AG08396 (cell line): ENCODE measurements around the gene NKAIN4.

Experiments used
- DNase-seq: peaks from one replicate; pipeline ENCODE4 v3.0.0; 2012; ENCODE audit warnings: low spot score, mixed read lengths

The NKAIN4 gene

GRCh38 chr20:63273635-63274380, 19.5 kb upstream of the NKAIN4 start:
- DNase-seq = peak; percentile 83

GRCh38 chr20:63273059-63273579, 18.9 kb upstream of the NKAIN4 start:
- no peak for DNase-seq

GRCh38 chr20:63272105-63273058, 18.1 kb upstream of the NKAIN4 start, which contains the start of gene ARFGAP1:
Gene ARFGAP1, plus strand, starts transcription at chr20:63272813. Its CDS starts 2,768 bp downstream, at chr20:63275581.
- peak; percentile 98 for DNase-seq

- DNase-seq = no peak
Observed at GRCh38 chr20:63270606-63271325, 16.5 kb upstream of the NKAIN4 start.

GRCh38 chr20:63269724-63270123, 15.5 kb upstream of the NKAIN4 start:
- DNase-seq = no peak

GRCh38 chr20:63268671-63269439, 14.6 kb upstream of the NKAIN4 start:
- no peak for DNase-seq

GRCh38 chr20:63268256-63268655, 14.0 kb upstream of the NKAIN4 start:
- DNase-seq = no peak

- DNase-seq = no peak
Observed at GRCh38 chr20:63267691-63268090, 13.4 kb upstream of the NKAIN4 start.

- DNase-seq = peak; percentile 82
Observed at GRCh38 chr20:63265891-63266515, 11.7 kb upstream of the NKAIN4 start.

GRCh38 chr20:63264519-63264918, 10.3 kb upstream of the NKAIN4 start:
- no peak for DNase-seq

- DNase-seq = no peak
Observed at GRCh38 chr20:63264000-63264399, 9.7 kb upstream of the NKAIN4 start.

GRCh38 chr20:63262836-63263235, 8.6 kb upstream of the NKAIN4 start:
- no peak for DNase-seq

GRCh38 chr20:63261795-63262528, 7.7 kb upstream of the NKAIN4 start:
- no peak for DNase-seq

GRCh38 chr20:63261060-63261794, 7.0 kb upstream of the NKAIN4 start:
- DNase-seq = no peak

GRCh38 chr20:63260521-63260920, 6.3 kb upstream of the NKAIN4 start:
- DNase-seq = no peak

- no peak for DNase-seq
Observed at GRCh38 chr20:63259734-63260460, 5.6 kb upstream of the NKAIN4 start.

GRCh38 chr20:63258781-63259180, 4.5 kb upstream of the NKAIN4 start:
- DNase-seq = no peak

GRCh38 chr20:63257629-63258028, 3.4 kb upstream of the NKAIN4 start:
- no peak for DNase-seq

- DNase-seq = no peak
Observed at GRCh38 chr20:63256954-63257353, 2.7 kb upstream of the NKAIN4 start.
